HepG2 (cell line): ENCODE measurements around the gene HS6ST1. TPM values are rescaled to one million over a fixed set of nuclear protein-coding genes. Genes with fewer than 3 reads are reported as not detected.

Source experiments
- ATAC-seq: fragments of 200-7000 bp; cut with Tn5 transposase; 3 replicates; pipeline ENCODE4 v1.9.1; 2020; ENCODE audit warnings: mild to moderate bottlenecking, moderate library complexity
- BruUV-seq: library from RNA; stranded (reverse); fragments of 400-500 nt; replicated peaks from 2 replicates; lab custom pipeline; 2021; lab: Mats Ljungman, UMichigan
- CTCF ChIA-PET: fragments of 300-600 bp; formaldehyde crosslinking; extraction: SDS; loops from one replicate; lab custom pipeline; 2021; ENCODE audit warnings: low total read pairs, inconsistent platforms, low intra/inter-chr PET ratio; lab: Yijun Ruan, JAX
- POLR2A ChIA-PET: fragments of 350-600 bp; sonication (Branson Sonifier 250); formaldehyde crosslinking; loops from one replicate; lab custom pipeline; 2020; ENCODE audit warnings: antibody characterized with exemption, inconsistent platforms; lab: Yijun Ruan, JAX
- DNase-seq: peaks from one replicate; pipeline ENCODE4 v3.0.0-alpha.2; 2015; ENCODE audit warnings: low spot score
- FAIRE-seq: peaks from 3 replicates; lab custom pipeline; 2011; peaks lifted over from hg19 to GRCh38; lab: Jason Lieb, UNC
- H2AFZ ChIP-seq: one replicate; pipeline ENCODE4 v1.6.1; 2011; ENCODE audit warnings: low read length, inconsistent platforms
- H3K27ac ChIP-seq: fragments of 300-600 bp; 3 replicates; pipeline ENCODE4 v1.8.0; 2011; ENCODE audit warnings: mixed run types, mild to moderate bottlenecking, mixed read lengths, low read length, inconsistent platforms; ENCODE audit not compliant: insufficient read depth; ENCODE audit errors: extremely low read length
- H3K27me3 ChIP-seq, 2 experiments: fragments of 200-600 bp in 1 of 2; 2 replicates in 1 of 2; 3 replicates in 1 of 2; pipeline versions ENCODE4 v1.6.0 to v1.8.0; 2011; ENCODE audit warnings: low read length in 2 of 2, mild to moderate bottlenecking in 2 of 2, moderate library complexity in 2 of 2, inconsistent platforms in 1 of 2; ENCODE audit not compliant: insufficient read depth in 2 of 2, control insufficient read depth in 1 of 2
- H3K36me3 ChIP-seq, 2 experiments: fragments of 200-600 bp in 1 of 2; replicated peaks in 1 of 2; 2 replicates in 1 of 2; 3 replicates in 1 of 2; pipeline versions ENCODE4 v1.5.1 to v1.8.0; 2011; ENCODE audit warnings: low read length in 2 of 2, inconsistent platforms in 1 of 2; ENCODE audit not compliant: insufficient read depth in 2 of 2, control insufficient read depth in 1 of 2
- H3K4me1 ChIP-seq: 2 replicates; pipeline ENCODE4 v1.5.1; 2012; ENCODE audit warnings: low read length, inconsistent platforms; ENCODE audit not compliant: insufficient read depth
- H3K4me2 ChIP-seq: 2 replicates; pipeline ENCODE4 v1.6.0; 2011; ENCODE audit warnings: low read depth, low read length, inconsistent platforms
- H3K4me3 ChIP-seq, 3 experiments: fragments of 200-600 bp in 1 of 3; sonication (generic), shearing (Covaris generic) in 1 of 3; replicated peaks in 1 of 3; 2 replicates each; pipeline ENCODE4 v1.5.1; 2011 to 2016; ENCODE audit warnings: low read length in 3 of 3, inconsistent platforms in 2 of 3, low read depth in 2 of 3, mild to moderate bottlenecking in 2 of 3, control low read depth in 1 of 3, mixed read lengths in 1 of 3; ENCODE audit not compliant: insufficient read depth in 1 of 3
- H3K79me2 ChIP-seq: one replicate; pipeline ENCODE4 v1.6.1; 2011; ENCODE audit warnings: low read length, inconsistent platforms; ENCODE audit not compliant: insufficient read depth
- H3K9ac ChIP-seq: 2 replicates; pipeline ENCODE4 v1.6.0; 2011; ENCODE audit warnings: mild to moderate bottlenecking, low read depth, low read length, inconsistent platforms; ENCODE audit not compliant: insufficient read depth
- H3K9me3 ChIP-seq: 2 replicates; pipeline ENCODE4 v1.5.1; 2012; ENCODE audit warnings: mild to moderate bottlenecking, low read length
- H4K20me1 ChIP-seq: 2 replicates; pipeline ENCODE4 v1.6.0; 2011; ENCODE audit warnings: inconsistent platforms, mild to moderate bottlenecking, low read length, moderate library complexity; ENCODE audit not compliant: insufficient read depth
- BORCS8-MEF2B ChIP-seq: sonication (generic); formaldehyde crosslinking; IDR thresholded peaks from 2 replicates; pipeline ENCODE4 v1.8.0; 2022; ENCODE audit warnings: mild to moderate bottlenecking, missing genetic modification reagents
- GTF3A ChIP-seq: sonication (generic); formaldehyde crosslinking; conservative IDR thresholded peaks from 2 replicates; pipeline ENCODE4 v1.4.0; 2020; ENCODE audit warnings: mild to moderate bottlenecking, missing genetic modification reagents
- KLF13 ChIP-seq: sonication (generic); formaldehyde crosslinking; IDR thresholded peaks from 2 replicates; pipeline ENCODE4 v1.4.0; 2020; ENCODE audit warnings: mild to moderate bottlenecking, missing genetic modification reagents
- SRSF9 ChIP-seq: fragments of 200-400 bp; formaldehyde crosslinking; IDR thresholded peaks from 2 replicates; pipeline ENCODE4 v1.6.1; 2018; ENCODE audit warnings: borderline replicate concordance, mild to moderate bottlenecking, low read depth, low read length; ENCODE audit not compliant: insufficient read depth, poor library complexity, severe bottlenecking
- ZNF160 ChIP-seq: sonication (generic); formaldehyde crosslinking; IDR thresholded peaks from 2 replicates; pipeline ENCODE4 v1.8.0; 2022; ENCODE audit warnings: mild to moderate bottlenecking, inconsistent platforms, missing genetic modification reagents
- ZNF713 ChIP-seq: sonication (generic); formaldehyde crosslinking; IDR thresholded peaks from 2 replicates; pipeline ENCODE4 v1.4.0; 2020; ENCODE audit warnings: mild to moderate bottlenecking, missing genetic modification reagents
- WGBS: methylation state at CpG from one replicate; pipeline ENCODE4 v1.1.6; 2017; ENCODE audit warnings: low lambda C conversion rate; 5-methylcytosine and 5-hydroxymethylcytosine counted together
- in situ Hi-C: cut with HindIII; loops from 2 replicates; pipeline ENCODE4 v1.10.0; 2017; ENCODE audit warnings: low pct_unique_long_range_greater_than_20kb; ENCODE audit not compliant: extremely low pct_ligation_motif_present
- intact Hi-C: fragments of 100-400 bp; cut with micrococcal nuclease; formaldehyde crosslinking; loops from one replicate; pipeline ENCODE4 v1.10.0; 2022; ENCODE audit not compliant: unreplicated experiment
- polyA plus RNA-seq, 8 experiments: library from polyadenylated mRNA; depleted of rRNA in 3 of 8; stranded (reverse) in 7 of 8; unstranded in 1 of 8; fragments of >200 nt; fragmentation: Illumina TruSeq in 4 of 8; extraction: Trizol in 4 of 8; gene quantifications; 2 replicates each; pipeline versions ENCODE4 v1.2.1 to v1.2.3, GENCODE V29; 2011 to 2016; ENCODE audit warnings: low read depth in 4 of 8, missing spikeins in 1 of 8, mixed read lengths in 1 of 8; ENCODE audit not compliant: insufficient read depth in 1 of 8
- total RNA-seq, 5 experiments: library from RNA; depleted of rRNA; stranded (reverse); fragments of >200 nt; fragmentation: Illumina TruSeq; extraction: Trizol; gene quantifications; 2 replicates each; pipeline ENCODE4 v1.2.3, GENCODE V29; 2016; ENCODE audit warnings: low read depth in 1 of 5
- TF ChIP-seq, protein P1 (sequence below): IDR thresholded peaks from 2 replicates; pipeline ENCODE4 v1.6.1; 2012; ENCODE audit warnings: low read depth, low read length, improper control_type of control experiment
- TF ChIP-seq, protein P2 (sequence below): sonication (generic); formaldehyde crosslinking; IDR thresholded peaks from 2 replicates; pipeline ENCODE4 v1.5.0; 2020; ENCODE audit warnings: mild to moderate bottlenecking, missing genetic modification reagents
- TF ChIP-seq, protein P3 (sequence below): sonication (generic); formaldehyde crosslinking; IDR thresholded peaks from 2 replicates; pipeline ENCODE4 v1.9.0; 2021; ENCODE audit warnings: missing genetic modification reagents, borderline replicate concordance

HS6ST1 gene
- total and polyA plus RNA-seq, 2 of the 13 experiments (the other 11 are each of a cell fraction or from before 2014, with no cell fraction given), result 34.5 to 84.6 TPM

DNA sequence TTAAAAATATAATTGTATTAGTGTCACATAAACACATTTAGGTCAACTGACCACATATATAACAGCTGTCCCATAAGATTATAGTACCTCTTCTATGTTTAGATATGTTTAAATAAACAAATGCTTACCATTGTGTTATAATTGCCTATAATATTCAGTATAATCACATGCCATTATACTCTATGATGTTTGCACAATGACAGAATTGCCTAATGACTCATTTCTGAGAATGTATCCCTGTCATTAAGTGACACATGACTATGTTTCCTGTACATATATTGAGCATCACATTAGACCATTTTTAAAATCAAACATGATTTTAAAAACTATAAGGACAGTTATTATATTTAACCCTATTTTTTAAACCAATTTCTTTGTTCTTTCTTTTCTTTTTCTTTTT, 89.8 kb downstream of the HS6ST1 start (continued):
- TF ChIP-seq, protein P1, sequence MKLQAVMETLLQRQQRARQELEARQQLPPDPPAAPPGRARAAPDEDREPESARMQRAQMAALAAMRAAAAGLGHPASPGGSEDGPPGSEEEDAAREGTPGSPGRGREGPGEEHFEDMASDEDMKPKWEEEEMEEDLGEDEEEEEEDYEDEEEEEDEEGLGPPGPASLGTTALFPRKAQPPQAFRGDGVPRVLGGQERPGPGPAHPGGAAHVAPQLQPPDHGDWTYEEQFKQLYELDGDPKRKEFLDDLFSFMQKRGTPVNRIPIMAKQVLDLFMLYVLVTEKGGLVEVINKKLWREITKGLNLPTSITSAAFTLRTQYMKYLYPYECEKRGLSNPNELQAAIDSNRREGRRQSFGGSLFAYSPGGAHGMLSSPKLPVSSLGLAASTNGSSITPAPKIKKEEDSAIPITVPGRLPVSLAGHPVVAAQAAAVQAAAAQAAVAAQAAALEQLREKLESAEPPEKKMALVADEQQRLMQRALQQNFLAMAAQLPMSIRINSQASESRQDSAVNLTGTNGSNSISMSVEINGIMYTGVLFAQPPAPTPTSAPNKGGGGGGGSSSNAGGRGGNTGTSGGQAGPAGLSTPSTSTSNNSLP, result peak; percentile 44; the same call in 1 of the 2 replicates

DNA sequence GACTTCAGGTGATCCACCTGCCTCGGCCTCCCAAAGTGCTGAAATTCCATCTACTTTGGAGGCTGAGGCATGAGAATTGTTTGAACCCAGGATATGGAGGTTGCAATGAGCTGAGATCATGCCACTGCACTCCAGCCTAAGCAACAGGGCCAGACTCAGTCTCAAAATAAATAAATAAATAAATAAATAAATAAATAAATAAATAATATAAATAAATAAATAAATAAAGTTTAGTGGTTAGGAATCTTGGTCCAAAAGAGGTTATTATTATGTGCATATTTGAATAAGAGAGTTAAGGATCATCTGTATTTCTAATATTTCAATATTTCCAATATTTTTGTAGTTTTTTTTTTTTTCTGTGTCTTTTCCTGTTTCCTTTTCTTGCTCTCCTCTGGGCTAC, 90.8 kb downstream of the HS6ST1 start:
- Histone ChIP-seq H3K27ac (no peak overlapping the region), H3K79me2 (no peaks in the 10 kb centered on the region), H4K20me1 (no peaks in the 10 kb centered on the region), H3K27me3 (no peaks in the 10 kb centered on the region)
- 97% methylated on average over 1 of the region's 1 CpG for WGBS
- intact Hi-C loops (no loop called here), in situ Hi-C loops (no loop called here)
- POLR2A ChIA-PET, result interaction anchor here (0.8 kb wide), 1 partner anchor 32 kb away, joined by 3 read pairs; no protein-coding TSS in a partner anchor
- no TSS peak for BruUV-seq
- DNase-seq (no peak), FAIRE-seq (no peak), ATAC-seq (no peak)
- TF ChIP-seq GTF3A (CRISPR knock-in tag) (no peak), ZNF713 (CRISPR knock-in tag) (no peak), KLF13 (no peak), ZNF160 (CRISPR knock-in tag) (no peak), SRSF9 (no peak), BORCS8-MEF2B (CRISPR knock-in tag) (no peak)
- TF ChIP-seq, protein P2, sequence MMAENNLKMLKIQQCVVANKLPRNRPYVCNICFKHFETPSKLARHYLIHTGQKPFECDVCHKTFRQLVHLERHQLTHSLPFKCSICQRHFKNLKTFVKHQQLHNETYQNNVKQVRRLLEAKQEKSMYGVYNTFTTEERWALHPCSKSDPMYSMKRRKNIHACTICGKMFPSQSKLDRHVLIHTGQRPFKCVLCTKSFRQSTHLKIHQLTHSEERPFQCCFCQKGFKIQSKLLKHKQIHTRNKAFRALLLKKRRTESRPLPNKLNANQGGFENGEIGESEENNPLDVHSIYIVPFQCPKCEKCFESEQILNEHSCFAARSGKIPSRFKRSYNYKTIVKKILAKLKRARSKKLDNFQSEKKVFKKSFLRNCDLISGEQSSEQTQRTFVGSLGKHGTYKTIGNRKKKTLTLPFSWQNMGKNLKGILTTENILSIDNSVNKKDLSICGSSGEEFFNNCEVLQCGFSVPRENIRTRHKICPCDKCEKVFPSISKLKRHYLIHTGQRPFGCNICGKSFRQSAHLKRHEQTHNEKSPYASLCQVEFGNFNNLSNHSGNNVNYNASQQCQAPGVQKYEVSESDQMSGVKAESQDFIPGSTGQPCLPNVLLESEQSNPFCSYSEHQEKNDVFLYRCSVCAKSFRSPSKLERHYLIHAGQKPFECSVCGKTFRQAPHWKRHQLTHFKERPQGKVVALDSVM (CRISPR knock-in tag), result no peak
- TF ChIP-seq, protein P3, sequence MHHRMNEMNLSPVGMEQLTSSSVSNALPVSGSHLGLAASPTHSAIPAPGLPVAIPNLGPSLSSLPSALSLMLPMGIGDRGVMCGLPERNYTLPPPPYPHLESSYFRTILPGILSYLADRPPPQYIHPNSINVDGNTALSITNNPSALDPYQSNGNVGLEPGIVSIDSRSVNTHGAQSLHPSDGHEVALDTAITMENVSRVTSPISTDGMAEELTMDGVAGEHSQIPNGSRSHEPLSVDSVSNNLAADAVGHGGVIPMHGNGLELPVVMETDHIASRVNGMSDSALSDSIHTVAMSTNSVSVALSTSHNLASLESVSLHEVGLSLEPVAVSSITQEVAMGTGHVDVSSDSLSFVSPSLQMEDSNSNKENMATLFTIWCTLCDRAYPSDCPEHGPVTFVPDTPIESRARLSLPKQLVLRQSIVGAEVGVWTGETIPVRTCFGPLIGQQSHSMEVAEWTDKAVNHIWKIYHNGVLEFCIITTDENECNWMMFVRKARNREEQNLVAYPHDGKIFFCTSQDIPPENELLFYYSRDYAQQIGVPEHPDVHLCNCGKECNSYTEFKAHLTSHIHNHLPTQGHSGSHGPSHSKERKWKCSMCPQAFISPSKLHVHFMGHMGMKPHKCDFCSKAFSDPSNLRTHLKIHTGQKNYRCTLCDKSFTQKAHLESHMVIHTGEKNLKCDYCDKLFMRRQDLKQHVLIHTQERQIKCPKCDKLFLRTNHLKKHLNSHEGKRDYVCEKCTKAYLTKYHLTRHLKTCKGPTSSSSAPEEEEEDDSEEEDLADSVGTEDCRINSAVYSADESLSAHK (CRISPR knock-in tag), result no peak
- TF ChIP-seq, all 625 proteins: peak for 0
- H3K4me2 ChIP-seq, result no peak overlapping the region
- H2AFZ ChIP-seq, result no peak overlapping the region
- H3K4me1 ChIP-seq, result peaks cover 16% of the 10 kb centered on the region
- H3K9me3 ChIP-seq, result no peaks in the 10 kb centered on the region
- no peaks in the 10 kb centered on the region for H3K36me3 ChIP-seq
- no peak overlapping the region for H3K4me3 ChIP-seq
- H3K9ac ChIP-seq, result no peak overlapping the region
- CTCF ChIA-PET, result no interaction called here
